SK-MEL-5 (cell line): ENCODE results near the gene B4GALT4. TPM values are rescaled to one million over a fixed set of nuclear protein-coding genes. Genes with fewer than 3 reads are reported as not detected.

Experiments
- DNase-seq: peaks from one replicate; pipeline ENCODE4 v3.0.0-alpha.2; 2016; ENCODE audit warnings: low read depth, low spot score
- in situ Hi-C: cut with HindIII; loops from 2 replicates; pipeline ENCODE4 v1.10.0; 2016; ENCODE audit warnings: low sequenced_read_pairs, high pct_unique_total_duplicates, low pct_unique_long_range_greater_than_20kb
- total RNA-seq: library from RNA; depleted of rRNA; stranded (reverse); fragments of >200 nt; shearing (Covaris generic); gene quantifications from 2 replicates; pipeline ENCODE4 v1.2.3, GENCODE V29; 2014

Gene B4GALT4
- total RNA-seq, 1 experiment from 2014 or later: 21.0 TPM

DNA sequence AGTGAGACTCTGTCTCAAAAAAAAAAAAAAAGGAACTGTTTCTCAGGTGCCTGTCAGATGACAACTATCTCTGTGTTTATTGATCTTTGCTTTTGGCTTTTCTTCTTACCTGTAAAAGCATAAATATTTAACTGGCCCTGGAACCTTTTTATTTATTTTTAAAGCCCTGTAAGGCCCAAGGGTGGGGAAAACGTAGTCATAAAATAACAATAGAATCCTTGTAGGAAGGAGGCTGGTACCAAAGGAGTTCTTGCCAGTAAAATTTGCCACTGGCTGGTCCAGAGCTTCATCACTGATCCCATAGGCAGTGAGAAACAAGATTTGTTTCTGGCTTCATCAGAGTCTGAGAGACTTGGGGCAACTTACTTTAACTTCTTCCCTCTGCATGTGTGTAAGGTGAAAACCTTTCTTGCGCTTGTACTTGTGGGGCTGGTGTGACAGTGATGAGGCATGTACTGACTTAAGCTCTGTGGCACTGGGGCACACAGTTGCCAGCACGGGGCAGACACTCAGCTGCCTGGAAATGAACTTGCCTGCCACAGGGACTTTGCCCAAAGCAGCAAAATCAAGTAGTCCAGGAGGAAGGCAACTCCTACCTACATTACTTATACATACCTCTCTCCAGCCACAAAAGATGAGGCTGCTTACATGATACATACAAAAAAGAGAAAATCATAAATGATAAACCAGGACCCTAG, 19.6 kb downstream of the B4GALT4 start:
- in situ Hi-C loops: no loop called here

DNA sequence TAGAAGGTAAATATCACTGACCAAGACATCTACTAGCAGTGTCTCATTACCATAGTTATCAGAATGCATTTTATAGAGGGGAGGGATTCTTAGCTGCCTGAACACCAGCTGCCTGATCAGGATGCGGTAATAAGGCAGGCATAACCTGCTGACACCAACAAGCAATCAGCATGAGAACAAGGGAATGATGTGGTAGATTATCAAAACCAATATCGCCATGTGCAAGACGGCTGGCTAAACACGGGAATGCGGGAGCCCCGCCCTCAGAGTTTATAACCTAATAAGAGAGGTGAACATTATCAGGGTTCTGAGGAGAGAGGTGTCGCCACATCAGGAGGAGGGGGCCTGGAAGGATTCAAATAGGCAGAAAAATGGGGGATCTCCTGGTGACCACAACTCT, 20.5 kb downstream of the B4GALT4 start:
- in situ Hi-C loops: no loop called here

More for the DNA sequence above, 19.6 kb downstream of the B4GALT4 start:
- no peak for DNase-seq

DNA sequence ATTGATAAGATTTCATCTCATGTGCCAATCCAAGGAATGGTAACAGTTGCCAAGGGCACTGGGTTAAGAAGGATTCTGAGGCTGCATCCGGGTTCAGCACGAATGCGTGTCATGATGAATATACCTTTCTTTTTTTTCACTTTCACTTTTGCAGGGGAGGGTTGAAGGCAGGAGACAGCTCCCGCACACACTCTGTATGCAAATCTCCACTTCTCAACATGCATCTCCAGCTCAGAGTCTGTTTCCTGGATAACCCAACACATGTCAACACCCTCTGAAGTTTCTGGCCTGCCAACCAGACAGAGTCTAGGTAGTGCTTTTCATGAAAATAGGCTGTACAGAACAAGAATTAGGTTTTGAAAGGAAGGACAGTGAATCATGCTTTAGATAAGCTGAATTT, 21.6 kb downstream of the B4GALT4 start:
- no peak for DNase-seq
- in situ Hi-C loops: no loop called here

More for the DNA sequence above, 20.5 kb downstream of the B4GALT4 start:
- no peak for DNase-seq

DNA sequence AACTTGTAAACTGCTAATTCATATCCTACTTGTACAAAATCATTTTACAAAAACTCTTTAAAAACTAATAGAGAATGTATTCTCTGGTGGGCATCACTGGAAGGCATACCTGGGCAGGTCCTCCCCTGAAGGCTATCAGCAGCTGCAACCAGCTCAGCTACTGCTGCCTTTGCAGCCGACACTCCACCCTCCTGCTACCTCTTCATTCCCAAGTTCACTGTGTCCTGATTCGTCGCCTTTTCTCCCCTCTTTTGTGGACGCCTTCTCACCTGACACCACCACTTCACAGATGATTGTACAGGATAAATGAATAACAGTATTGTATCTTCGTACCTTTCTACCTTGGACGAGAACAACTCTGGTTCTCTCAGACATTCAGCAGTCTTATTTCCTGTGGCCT, 28.9 kb downstream of the B4GALT4 start:
- in situ Hi-C loops: no loop called here
- no peak for DNase-seq

DNA sequence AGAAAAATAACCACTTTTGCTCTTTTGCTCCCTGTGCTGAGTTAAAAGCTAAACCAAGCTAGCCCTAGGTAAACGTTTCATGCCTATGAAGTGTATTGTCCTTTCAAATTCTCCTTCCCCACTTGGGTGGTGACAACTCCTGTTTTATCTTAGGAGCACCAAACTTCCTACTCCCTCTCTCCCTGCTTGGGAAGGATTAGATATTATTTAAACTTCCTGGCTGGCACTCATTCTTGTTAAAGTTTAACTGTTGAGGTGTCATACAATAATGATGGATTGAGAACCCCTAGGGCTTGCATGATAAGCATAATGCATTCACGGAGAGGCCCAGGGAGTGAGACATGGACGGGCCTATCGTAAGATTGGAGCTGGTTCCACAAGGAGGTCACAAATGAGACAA, 29.5 kb downstream of the B4GALT4 start:
- in situ Hi-C loops: no loop called here
- DNase-seq: no peak

DNA sequence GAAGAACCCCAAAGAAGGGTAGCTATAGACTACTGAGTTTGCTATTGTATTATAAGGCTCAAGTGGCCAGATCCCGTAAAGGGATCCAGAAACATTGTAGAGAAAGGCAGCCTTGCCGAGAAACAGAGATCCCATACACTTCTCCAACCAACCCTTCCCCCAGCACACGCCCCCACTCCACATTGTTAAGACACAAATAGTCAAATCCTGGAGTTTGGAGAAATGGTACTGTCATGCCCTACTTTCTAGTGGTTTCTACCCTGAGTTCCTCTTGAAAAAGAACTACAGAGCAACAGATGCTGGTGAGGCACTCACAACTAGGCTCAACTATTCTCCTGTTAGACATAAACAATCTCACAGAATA, 33.2 kb downstream of the B4GALT4 start:
- in situ Hi-C loops: no loop called here

DNA sequence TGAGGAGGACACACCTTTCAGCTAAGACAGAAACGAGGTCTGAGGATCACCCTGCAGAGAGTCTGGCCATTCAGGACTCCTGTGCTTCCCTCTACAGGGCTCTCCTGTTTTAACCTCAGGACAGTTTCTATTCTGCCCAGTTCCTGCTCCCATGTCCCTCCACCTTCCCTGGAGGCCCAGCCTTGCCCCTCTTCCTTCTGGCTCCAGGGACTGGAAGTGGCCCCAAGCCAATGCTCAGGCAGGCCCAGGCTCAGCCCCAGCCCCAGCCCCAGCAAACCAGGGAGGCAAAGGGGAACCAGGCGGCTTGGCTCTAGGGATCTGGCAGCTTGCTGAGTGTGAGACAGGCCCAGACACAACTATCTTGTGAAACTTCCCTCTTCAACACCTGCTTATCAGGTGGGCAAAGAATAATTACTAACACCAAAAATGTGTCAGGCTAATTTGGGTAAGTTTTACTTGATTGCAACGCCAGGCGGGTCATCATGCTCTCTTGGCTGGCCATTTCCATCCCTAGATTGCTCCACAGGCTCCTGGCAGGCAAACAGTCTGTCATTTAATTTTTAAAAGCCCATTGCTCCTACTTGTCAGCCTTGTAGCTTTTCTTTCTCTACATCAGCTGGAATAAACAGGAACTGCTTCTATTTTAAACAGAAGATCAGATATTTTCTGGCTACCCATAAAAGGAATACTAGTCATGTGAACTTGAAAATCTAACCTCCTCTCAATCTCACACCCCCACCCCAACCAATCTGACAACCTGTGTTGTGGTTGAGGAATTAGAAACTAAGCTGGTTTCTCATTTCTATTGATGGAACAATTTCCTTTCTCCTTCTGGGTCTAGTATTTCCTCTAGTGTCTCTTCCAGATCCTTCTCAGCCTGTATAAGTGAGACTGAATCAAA, 33.8 kb downstream of the B4GALT4 start:
- in situ Hi-C loops: no loop called here
- DNase-seq: no peak

More for the DNA sequence above, 33.2 kb downstream of the B4GALT4 start:
- DNase-seq: no peak

DNA sequence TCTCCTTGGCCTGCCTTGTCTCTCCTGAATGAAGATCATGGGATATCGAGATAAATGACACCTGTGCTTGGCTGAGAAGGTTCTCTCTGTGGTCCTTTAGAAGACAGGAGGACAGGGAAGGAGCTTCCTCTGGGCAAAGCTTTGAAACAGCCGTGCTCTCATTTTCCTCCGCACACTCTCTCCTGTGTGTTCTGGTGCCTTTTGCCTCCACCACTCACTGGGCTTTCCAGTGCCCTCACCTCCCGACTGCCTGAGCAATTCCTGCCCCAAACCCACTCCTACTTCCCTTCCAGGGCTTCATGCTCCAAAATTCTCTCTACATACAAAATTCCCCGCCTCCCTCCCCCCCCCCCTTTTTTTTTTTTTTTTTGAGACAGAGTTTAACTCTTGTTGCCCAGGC, 35.0 kb downstream of the B4GALT4 start:
- in situ Hi-C loops: no loop called here
- DNase-seq: no peak

DNA sequence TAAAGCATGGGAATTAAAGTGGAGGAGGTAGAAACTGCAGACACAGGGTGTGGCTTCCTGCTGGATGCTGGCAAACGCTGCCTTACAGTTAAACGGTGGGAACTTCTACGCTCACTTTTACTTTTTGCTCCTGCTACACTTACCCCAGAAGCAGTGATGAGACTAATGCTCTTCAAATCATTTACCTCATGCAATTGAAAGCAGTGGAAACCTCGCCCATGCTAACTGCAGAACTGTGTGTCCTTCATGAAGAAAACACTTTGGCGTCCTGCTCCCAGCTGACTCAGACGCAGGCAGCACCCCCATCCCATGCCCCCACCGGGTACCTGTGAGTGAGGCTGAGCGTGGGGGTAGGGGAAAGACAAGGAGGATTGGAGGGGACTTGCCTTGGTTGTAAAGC, 35.5 kb downstream of the B4GALT4 start:
- in situ Hi-C loops: no loop called here
- DNase-seq: no peak

DNA sequence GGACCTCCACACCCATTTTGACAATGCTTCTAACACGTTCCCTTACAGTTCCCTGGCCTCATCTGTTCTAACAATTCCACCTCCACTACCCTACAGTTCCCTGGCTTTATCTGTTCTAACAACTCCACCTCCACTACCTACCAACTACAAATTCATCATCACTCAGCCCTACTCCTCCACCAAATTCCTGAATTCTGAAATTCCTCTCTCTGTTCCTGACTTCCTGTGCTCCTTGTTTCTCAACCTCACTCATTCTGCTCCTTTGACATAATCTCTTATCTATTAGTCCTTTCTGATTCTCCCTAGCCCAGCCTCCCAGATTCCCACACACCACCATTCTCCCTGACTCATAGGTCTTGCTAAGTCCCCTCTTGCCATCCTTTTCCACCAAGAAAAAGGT, 44.8 kb downstream of the B4GALT4 start:
- in situ Hi-C loops: no loop called here
- DNase-seq: no peak

DNA sequence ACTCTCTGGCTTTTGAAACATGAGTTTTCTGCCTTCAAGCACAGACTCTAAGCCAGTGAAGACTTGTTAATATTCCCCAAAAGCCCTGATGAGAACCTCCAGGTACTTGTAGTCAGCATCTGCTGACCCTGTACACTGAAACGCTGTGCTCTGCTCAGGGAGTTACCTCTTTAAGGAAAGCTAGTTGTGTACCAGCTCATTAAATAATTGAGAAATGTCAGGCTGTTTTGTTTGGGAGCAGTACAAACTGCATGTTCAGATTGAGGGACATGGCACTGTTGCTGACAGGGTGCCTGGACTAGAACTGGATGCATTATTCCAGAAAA, 45.6 kb downstream of the B4GALT4 start:
- DNase-seq: no peak
- in situ Hi-C loops: no loop called here

DNA sequence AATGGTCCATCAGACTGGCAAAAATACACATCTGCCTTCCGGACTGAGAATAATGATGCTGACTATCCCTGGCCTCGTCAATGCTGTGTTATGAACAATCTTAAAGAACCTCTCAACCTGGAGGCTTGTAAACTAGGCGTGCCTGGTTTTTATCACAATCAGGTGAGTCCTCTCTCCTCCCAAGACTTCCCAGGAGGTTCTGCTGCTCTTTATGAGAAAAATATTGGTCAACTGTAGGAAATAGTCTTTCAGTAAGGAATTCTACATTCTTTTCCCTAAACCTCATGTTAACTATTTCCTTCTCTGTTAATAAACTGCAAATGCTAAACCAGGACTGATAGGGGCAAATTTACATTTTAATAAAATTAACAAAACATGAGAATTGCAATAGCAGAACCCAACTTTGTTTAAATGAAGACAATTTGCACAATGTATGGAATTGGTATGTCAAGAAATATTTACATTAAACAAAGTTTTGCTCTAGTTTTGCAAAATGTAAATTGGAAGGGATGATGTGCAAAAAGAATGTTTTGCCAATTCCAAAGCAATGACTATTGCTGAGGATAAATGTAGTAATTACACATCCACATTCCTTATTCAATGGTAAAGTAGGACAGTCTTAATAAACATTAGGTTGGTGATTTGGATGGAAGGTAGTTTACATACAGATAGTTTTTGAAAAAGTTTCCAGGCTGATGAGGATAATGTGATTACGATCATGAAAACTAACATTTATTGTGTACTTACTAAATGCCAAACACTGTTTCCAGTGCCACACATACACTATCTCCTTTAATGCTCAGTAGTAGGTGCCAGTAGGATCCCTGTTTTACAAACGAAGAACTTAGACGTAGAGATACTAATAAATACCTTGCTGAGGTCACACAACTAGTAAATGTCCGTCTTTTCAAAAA, 46.2 kb downstream of the B4GALT4 start:
- in situ Hi-C loops: no loop called here
- DNase-seq: no peak

DNA sequence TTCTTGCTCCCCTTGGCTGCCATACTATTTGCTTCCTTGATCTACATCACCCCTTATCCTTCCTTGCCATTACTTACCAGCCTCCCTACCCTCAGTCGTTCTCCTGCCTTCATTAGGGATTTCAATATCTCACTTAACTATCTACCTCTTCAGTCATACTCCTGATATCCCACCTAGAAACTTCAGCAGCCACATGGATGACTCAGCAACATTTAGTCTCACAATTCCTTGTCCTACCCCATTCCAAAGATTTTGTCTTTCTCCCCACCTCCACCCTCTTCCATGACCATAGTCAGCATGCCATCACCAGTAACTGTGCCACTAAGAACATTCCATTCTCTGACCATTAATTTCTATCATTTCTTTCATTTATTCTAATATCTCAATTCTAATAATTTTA, 48.9 kb downstream of the B4GALT4 start:
- in situ Hi-C loops: no loop called here
- no peak for DNase-seq

DNA sequence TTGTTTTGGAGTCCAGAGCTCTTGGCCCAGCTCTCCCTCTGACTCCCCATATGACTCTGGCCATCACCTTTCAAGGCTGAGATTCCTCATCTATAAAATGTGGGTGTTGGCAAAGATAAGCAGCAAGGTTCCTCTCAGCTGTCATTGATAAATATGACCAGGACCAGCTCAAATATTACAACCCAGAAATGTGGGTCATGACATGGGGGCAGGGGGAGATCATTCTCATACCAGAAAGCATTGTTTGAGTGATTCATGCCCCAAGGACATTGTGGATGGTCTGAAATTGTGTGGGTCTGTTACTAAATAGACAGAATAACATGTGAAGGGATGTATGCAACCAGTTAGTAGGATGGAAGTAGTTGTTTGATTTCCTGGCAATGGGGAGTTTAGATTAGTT, 53.4 kb downstream of the B4GALT4 start:
- in situ Hi-C loops: no loop called here
- no peak for DNase-seq

DNA sequence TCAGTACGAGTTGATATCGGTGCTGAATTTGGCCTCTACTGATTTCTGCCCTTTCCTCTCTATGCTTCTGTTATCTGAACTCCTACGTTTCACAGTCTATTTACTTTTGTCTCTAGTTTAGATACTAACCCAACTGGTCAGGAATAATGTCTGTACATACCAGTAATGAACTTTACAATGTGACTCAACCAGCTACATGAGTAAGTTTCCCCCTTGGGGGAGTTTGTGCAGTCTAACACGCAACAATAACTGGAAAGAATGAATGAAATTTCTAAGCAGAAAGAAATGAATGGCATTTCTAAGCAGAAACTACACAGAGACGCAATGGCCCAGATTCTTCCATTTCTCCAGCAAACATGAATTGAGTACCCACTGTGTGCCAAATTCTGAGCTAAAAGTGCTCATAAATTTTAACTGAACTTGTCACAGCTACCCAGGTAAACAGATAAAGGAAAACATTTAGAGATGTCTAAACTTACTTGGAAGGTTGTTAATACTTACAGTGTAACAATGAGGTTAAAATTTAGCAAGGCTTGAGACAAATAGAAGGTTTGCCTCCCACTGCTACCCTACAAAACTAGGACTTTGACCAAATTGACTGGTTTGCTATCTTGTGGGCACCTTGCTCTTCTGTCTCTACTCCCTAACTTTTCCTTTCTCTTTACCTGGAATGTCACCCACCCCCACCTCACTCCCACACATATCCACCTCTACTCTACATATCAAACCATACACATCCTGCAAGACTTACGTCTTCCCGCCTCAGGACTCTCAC, 55.7 kb downstream of the B4GALT4 start:
- no peak for DNase-seq
- in situ Hi-C loops: no loop called here

DNA sequence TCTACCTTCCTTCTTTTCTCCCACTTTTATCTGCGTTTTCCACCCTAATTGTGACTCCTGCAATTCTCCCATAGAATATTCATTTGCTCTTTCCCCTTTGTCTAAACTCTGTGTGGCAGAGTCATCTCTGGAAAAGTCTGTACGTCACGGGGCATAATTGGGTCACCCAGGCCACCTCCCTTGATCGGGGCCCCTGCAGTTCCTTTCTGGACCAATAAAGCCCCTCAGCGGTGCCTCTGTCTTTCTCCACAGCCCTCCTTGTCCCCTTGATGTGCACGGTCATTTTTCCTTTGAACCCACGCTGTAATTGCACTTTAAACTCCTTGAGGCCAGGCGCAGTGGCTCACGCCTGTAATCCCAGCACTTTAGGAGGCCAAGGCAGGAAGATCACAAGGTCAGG, 56.6 kb downstream of the B4GALT4 start:
- DNase-seq: no peak

DNA sequence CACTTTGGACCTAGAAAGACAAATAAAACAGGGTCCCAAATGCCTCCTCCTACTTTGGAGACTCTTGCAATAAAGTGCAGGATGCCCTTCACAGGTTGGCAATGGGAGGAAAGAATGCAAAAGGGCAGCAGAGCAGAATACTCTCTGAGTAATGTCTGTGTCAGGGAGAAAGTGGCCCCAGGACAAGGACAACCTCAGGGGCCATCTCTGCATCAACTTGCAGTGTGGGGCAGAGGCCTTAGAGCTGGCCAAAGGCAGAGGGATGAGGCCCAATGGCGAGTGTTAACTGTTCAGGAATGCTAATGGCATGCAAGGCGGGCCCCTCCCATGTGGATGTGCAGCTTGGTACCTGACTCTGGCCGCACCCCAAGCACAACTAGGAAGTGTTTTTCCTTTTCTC, 58.9 kb downstream of the B4GALT4 start:
- in situ Hi-C loops: no loop called here
- DNase-seq: no peak

More for the DNA sequence above, 56.6 kb downstream of the B4GALT4 start:
- in situ Hi-C loops: no loop called here
